Glomerular visceral epithelial cell (primary cell): ENCODE data around the gene DIAPH3.
A peak's percentile ranks its signal among the peaks of the same experiment; 100 is the strongest.

ENCODE experiments used
- DNase-seq: peaks from one replicate; pipeline ENCODE4 v3.0.0-alpha.2; 2016; ENCODE audit errors: extremely low spot score

Gene DIAPH3

DNA sequence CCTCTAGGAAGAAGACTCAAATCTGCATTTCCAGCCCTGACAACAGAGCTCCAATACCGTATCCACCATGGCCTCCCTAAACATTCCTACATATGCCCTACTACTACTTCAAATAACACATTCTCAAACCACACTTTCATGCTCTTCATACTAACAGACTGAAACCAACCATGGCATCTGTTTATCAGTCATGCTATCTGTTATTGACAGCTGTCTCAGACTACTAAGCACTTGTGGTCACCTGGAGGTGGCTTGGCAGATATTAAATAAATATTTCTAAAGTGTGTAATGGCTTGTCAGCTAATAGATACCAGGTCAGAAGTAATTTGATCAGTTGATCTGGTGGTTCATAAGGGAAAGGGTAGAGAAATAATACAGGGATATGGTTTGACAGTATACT lies 489.1 kb downstream of the DIAPH3 start:
- no peak for DNase-seq

DNA sequence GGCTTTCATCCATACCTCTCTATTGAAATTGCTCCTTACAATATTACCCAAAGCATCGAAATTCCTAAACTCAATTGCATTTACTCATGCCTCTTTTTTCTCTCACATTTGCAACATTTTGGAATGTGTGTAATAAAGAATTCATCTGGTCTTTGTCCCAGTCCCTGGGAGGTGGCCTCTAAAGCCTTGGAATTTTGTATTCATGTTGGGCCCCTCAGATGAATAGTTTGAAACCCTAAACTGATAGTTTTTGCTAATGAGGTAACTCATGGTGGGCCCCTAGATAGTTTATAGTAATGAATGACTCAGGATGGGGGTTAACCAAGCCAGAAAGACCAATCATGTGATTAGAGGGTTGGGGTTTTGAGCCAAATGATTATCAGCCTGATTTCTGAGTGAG lies 490.4 kb downstream of the DIAPH3 start:
- DNase-seq, result no peak

DNA sequence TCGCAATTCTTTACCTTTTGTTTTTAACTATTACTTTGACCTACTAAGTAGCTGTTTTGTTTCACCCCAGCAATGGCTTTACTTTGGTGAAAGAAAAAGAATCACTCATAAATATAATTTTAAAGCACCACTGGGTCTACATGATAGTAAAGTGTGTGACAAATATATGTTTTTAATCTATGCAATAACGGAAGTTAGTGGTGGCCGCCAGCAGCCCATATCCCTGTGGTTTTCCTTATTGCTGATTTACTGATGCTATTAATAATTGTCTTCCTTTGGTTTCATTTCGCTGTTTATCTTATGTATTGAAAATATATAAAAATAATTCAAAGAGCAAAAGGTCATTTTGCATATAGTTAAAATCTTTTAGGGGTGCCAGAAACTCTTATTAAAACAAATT lies 491.3 kb downstream of the DIAPH3 start:
- DNase-seq, result no peak

DNA sequence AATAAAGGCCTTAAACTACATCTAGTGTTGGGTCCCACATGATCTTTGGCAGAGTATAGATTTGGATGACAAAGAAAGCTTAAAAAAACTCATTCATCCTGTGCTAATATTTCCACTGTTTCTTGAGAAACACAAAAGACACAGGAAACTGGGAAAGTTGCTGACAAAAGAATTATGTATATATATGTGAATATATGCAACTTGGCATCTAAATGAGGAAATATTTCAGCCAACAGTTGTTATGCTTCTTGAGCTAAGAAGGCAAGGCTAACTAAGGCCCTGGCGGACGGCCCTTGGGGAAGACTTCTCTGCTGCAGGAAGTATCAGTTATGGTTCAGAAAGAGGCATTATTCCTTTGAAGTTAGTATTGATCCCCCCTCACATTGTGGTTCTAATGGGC lies 491.8 kb downstream of the DIAPH3 start:
- no peak for DNase-seq

DNA sequence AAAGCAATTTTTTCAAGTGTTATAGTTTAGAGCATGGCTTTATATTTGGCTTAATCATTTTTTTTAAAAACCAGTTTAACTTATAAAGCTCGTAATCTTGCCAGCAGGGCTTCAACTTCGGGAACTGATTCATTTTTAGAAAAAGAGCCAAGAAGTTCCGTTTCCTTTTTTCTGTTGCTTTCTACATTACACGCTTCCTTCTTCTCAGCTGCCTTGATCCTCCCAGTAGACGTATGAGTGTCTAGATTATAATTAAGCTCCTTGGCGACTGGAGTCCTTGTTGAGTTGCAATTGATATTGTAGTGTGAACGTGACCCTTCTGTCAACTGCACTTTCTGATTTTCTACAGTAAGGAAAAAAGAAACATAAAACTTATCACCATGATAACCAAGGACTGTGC lies 497.2 kb downstream of the DIAPH3 start:
- DNase-seq, result no peak

DNA sequence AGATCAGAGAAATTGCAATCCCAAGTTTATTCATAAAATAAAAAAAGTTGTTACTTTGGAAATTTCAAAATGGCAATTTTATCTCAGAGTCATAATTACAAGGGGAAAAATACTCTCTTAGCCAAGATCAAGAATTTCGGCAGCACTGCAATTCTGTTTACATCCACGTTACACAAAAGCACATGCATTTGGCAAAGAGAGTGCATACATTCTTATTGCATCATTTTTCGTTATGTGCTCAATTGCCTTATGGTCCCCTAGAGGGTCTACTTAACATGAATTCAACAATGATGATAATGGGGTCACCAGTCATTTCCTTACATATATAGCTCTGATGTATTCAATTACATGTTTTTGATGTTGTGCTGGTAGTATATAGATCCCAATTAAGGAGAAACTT lies 498.0 kb downstream of the DIAPH3 start:
- DNase-seq, result no peak

DNA sequence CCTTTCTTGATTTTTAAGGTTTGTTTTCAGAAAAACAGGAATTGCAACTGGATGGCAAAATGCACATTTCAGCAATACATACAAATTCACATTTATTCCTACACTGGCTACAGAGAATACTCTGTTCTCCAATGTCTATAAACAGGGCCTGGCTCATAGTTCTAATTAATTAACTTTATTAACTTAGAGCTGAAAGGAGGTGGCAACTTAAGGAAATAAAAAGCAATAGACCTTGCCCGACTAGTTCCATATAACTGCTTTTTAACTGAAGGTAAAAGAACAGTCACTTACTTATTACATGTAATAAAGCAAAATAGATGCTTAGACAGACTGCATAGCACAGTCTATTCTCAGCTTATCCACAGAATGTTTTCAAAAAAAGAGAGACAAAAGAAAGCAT lies 498.5 kb downstream of the DIAPH3 start:
- no peak for DNase-seq

DNA sequence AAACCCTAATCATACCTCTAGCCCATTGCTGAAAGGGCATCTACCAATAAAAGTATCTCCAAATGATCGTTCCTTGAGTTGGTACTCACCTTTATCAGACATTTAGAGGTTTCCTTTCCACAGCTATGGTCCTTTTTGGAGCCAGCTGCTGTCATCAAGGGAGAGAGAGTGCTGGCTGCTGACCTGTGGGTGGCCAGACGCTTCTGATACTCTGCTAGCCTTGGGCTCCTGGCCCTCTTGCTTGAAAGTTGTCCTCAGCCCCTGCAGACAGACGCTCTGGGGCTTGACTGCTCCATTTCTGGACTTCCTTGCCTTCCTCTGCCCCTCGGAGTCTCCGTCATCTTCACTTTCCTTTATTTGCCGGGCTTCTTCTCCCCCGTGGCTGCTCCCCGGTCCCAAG lies 499.1 kb downstream of the DIAPH3 start:
- no peak for DNase-seq

DNA sequence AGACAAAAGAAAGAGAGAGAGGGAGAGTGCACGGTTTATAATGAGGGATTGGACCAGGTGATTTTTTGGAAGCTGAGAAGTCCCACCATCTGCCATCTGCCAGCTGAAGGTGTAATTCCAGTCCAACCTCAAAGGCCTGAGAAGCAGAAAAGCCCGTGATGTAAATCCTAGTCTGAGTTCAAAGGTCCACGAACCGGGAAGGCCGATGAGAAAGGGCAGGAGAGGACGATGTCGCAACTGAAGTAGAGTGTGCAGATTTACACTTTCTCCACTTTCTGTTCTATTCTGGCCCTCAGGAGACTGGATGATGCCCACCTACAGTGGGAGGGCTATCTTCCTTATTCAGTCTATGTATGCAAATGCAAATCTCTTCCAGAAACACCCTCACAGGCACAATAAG lies 500.0 kb downstream of the DIAPH3 start:
- no peak for DNase-seq

DNA sequence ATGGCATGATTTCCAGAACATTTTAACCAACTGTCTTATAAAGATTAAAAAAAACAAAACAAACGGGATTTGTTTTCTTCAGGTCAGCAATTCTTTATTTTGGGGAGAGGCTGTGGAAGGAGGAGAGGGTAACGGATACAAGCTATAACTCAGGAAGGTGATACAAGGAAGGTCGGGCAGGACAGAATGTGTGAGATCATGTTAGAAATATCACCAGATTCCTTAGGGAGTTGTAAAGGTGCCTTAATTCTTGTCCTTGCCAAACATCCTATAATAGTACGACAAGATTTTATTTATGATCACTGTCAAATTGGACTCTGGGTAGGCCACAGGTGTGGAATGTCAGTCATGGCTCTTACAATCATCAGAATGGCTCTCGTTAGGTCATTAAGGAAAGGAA lies 503.1 kb downstream of the DIAPH3 start:
- DNase-seq, result no peak

DNA sequence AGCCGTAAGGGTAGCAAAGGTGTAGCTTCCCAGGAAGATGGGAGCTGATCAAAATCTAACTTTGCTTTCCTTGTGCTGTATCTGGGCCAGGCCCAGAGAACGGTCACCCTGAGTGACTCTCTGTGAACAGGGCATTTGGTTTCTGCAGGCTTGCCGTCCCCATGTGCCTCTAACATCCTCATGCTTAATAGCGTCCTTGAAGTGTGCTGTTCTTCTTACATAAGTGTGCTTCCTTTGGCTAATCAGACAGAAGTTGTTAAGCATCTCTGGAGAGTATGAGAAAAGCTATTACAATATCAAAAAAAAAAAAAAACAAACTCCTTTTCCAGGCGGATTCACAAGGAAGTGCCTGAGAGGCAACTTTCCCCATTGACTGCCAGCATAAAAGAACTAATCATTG lies 503.7 kb downstream of the DIAPH3 start:
- DNase-seq, result no peak

DNA sequence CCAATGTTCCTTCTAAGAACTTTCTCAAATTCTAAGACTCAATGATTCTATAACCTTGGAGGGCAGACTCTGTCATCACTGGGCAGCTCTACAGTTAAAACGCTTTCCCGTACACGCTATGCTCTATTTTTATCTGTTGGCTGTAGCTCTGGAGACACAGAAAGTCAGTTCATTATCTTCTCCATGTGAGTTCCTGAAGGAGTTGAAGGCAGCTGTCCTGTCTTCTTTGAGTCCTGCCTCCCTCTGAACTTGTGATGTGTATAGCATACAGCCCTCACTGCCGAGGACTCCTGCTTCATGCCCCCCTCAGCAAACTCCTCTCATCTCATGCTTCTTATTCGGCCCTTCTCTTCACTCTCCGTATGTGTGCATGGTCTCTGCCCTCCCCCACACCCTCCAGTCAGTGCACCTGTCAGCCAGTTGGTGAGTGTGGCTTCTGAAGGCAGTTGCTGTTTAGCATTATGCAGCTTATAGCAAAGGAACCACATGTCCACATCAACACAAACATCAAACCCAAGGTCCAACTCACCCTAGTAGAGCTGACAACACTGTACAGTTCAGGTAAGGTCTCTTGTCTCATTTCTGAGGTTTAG lies 504.9 kb downstream of the DIAPH3 start:
- no peak for DNase-seq

DNA sequence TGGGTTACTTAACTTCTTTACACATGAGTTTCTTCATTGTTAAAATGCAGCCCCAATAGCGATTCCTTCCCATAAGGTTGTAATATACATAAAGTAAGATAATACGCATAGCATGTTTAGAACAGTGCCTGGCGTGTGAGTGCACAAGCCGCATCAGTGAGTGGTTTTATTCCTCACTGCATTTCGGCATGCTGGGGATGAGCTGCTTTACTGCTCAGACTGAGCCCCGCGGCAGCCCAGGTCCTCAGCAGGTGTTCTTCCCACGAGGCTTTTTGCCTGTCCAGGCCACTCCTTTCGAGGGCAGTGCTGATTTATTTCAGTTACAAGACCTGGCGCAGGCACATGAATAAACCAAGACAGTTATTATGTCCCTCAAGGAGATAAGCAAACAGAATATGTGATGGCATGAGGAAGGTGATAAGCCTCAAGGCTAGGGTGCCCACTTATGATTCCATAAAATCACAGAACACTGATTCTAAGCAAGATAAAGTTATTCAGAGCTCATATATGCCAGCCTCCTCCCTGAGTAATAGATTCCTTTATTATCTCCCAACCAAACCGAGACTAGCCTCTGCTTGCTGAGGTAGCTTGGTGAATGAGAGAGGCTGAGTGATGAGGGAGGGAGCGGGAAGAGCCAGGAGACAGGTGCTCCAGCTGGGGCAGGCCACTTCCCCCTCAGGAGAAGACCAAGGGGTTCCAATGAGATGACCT lies 505.5 kb downstream of the DIAPH3 start:
- DNase-seq, result no peak

DNA sequence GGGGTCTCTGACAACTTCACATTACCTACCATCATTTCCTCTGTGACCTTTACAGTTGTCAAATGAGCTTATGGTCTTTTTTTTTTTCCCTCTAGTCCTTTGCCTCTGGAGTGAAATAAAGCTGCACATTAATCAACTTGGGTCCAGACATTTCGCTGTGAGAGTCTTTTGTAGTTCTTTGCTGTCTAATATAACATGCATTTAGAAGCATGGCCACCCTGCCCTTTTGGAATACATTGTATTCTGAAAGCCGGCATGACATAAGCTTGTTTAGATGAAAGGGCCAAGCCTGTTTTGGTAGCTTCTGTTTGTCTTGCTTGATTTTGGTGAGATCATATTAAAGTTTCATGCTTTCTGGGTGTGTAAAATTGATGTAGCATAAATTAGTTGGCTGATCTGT lies 509.8 kb downstream of the DIAPH3 start:
- DNase-seq, result no peak

DNA sequence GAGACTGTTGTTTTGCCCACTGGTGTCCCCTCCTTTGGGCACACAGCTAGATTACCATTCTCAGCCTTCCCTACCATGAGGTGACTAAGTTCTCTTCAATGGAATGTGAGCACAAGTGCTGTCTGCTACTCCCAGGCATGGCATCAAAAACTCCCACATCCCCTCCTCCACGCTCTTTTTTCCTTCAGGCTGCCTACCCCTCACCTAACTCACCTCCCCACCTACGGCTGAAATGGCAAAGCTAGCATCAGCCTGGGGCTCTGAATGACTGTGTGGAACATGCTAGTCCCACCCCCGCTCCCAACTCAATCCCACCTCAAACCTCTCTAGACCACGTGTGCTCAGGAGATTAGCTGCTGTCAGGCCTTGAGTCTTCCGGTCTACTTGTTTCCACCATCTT lies 512.2 kb downstream of the DIAPH3 start:
- DNase-seq, result no peak

DNA sequence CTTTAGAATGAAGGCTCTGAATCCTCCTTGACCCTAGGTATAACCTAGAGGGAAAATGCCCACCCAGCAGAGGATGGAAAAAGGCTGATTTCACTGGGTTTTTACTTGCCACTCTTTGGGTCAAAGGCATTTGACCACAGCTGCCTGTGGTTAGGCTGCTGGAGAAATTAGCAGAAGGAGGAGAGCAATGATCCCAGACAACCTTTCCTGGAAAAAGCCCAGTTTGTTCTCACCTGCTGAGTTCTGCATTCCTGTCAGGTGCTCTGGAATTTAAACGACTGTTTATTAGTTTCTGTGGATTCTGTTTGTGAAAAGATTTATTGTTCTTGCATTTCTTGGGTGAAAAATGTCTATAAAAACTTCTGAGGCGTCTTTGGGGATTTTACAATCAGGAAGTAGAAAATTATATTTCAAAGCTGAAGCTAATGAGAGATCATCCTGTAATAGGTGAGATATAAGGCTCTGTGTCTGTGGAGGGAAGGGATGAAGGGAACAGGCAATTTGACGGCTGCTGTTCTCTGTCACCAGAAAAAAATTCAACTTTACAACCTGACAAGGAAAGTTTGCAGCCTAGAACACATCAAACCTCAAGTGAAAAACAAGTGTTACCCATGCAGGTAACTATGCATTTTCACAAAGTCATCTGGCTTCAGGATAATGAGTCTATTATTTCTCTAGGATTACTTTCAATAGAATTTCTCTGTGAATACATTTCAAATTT lies 519.7 kb downstream of the DIAPH3 start:
- DNase-seq, result peak; percentile 31

DNA sequence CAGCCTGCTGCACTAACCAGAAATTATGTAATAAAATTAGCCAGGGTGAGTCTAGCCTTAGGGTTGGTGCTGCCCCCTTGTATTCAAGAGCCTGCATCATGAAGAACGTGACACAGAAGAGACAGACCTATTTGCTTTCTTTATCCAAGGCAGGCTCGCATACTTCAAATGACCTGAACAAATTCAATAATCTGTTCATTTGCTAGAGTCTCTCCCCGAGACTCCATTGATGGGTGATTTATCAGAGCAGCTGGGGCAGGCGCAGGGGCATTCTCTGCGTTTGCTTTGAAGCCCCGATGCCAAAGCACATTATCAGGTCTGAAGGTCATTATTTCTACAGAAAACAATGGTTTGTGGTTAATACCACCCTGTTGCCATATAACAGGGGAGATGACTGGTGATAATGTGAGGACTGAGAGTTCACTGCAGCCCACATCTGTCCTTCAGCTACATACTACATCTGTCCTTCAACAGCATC lies 520.3 kb downstream of the DIAPH3 start:
- no peak for DNase-seq

DNA sequence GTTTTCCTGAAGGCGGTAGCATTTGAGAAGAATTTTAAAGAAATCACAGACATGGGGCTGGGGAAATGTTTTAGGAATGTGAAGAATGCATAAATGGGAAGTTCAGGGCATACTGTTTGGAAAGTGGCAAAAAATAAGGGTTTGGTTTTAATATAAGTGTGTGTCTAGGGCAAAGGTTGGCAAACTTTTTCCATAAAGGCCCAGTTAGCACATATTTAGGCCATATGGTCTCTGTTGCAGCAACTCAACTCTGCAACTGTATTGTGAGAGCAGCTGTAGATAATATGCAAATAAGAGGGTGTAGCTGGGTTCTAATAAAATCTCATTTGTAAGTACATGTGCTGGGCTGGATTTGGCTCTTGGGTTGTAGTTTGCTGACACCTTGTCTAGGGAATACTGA lies 521.9 kb downstream of the DIAPH3 start:
- DNase-seq, result no peak

DNA sequence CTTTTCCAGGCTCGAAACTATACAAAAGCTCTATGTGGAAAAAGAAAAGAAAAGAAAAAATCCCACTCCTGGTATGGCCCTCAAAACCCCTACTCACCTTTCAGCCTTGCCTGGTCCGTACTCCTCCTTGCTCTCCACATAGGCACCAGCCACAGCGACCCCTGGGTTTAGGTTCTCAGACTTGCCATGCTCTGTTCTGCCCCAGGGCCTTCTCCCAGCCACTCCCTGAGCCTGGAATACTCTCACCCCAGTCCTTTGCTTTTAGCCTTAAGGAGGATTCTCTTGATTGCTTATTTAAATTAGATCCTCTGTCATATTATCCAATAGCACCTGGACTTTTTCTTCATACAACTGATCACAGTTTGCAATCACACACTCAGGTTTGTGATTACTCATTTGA lies 522.5 kb downstream of the DIAPH3 start:
- DNase-seq, result no peak

DNA sequence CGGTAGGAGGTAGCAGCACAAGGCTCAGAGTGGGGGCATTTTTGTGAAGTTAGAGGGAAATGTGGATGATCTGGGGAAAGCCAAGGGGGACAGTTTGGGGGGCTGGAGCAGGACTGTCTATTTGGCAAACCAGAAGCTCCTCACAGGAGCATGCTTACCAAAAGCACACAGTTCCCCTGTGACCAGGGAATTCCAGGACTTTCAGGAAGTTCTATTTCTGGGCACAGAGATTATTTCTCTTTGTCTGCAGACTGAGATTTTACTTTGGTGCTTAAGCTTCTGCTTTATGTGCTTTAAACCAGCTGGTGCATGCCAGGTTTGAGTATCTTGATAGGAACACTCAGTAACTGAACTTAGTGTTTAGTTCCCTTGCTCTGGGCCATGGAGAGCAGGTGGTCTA lies 525.3 kb downstream of the DIAPH3 start:
- no peak for DNase-seq

DNA sequence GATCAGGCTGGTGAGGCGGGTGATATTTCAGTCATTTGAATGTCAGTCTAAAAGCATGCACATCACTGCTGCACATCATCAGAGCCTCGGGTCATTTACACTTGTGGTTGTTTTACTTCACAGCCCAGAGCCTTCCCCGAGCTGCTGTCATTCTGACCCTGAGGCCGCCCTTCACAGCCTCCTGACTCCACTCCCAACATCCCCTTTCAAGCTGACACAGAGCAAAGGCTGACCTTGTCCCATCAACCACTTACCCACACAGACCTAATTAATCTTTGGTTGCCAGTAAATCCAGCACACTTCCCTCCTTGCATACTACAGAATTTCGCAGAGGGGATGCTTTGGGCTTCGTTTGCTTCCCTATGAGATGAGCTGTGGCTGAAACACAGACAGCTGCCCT lies 528.1 kb downstream of the DIAPH3 start:
- DNase-seq, result no peak

DNA sequence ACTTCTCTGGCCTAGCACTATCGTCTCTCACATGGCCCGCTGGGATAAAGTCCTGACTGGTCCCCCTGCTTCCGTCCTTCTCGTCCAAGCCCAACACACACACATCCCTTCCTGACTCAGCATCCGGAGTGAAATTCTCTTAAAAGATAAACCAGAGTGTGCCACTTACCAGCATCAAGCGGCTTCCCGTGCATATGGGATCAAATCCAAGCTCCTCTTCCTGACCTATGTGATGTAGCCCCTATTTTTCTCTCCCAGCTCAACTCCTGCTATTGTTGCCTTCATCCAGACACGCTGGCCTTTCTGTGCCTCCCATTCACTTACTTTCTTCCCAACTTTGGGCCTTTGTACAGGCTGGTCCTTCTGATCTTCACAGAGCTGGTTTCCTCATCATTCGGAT lies 530.4 kb downstream of the DIAPH3 start:
- DNase-seq, result no peak

DNA sequence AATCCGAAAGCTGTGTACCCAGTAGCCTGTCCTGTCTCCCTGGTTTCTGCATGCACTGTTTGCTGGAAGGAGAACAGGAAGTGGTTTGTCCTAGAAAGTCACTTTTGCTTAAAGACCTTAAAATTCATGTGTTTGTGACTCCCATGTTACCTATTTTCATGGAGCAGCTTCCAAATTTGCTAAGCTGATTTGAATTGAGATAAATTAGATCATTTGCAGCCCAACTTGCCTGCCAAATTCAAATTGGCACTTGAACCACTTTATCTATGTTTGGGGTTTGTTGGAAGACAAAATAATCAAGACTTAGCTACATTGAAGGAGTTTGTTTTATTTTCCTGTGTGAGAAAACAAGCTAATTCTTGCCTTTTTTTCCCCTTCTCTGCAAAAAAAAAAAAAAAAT lies 532.5 kb downstream of the DIAPH3 start:
- no peak for DNase-seq
